CD4-positive, alpha-beta T cell treated with Interleukin-10 for 1 hour (primary cell): ENCODE data around the gene CAPS.
"Not testable (repeated sequence)": the region's sequence is repeated elsewhere in the genome, so short reads cannot be mapped to it uniquely, and the experiment has no call there.

Experiments used
- DNase-seq: peaks from one replicate; pipeline ENCODE4 v3.0.0-alpha.2; 2020

The CAPS gene

DNA sequence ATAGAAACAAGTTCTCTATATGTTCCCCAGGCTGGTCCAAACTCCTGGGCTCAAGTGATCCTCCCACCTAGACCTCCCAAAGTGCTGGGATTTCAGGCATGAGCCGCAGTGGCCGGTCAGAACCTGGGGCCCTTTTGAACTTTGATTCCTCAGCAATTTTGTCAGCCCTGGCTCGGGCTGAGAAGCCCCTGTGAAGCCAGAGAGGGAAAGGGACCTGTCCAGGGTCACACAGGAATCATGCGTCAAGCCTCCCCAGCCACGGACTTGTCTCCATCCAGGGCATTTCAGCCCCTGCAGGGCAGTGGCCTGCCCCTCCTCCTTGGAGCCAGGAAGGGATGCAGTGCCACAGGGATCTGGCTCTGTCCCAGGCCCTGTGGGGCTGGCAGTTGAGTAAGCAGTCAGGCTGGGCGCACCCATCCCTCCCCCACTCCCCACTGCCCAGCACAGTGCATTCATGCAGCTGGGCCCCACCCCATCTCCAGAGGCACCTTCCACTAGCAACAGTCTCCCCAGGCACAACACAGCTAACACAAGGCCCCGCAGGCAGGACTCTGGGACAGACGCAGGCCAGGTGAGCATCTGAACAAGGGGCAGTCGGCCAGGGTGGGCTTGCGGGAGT lies at the start of gene CAPS:
Gene CAPS (plus strand): TSS at position 516 of the 619 bp plus-strand sequence. CDS start 153 bp downstream, outside the sequence.
- DNase-seq: no peak

DNA sequence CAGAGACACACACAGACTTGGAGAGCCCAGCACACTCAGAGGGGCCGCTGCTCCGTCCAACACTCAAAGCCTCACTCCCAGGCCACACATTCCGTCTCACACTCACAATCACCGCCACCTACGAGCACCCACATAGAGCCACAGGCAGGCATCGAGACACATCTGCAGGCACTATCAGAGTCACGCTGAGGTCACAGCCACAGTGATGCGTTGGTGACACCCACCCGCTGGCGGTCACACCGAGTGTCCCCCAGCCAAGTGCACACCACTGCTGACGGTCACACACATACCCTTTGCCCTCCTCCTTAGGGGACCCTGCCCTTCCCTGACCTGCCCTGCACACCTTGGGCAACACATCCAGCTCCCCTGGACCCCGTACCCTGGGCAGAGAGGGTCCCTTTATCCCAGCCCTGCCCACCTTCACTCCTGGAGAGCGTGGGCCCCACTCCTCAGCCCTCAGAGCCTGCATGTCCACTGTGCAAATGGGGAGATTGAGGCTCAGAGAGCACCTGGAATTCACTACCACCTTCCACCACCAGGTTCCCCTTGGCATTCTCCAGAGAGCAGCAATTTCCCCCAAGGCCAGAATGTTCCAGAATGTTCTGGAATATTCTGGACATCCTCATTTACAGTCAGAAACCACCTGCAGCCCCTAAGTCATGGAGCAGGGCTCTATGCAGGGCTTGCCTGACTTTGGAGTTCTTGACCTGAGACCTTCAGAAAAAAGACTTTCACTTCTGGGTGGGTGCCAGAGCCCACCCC lies 49.1 kb upstream of the CAPS start:
- DNase-seq: no peak

DNA sequence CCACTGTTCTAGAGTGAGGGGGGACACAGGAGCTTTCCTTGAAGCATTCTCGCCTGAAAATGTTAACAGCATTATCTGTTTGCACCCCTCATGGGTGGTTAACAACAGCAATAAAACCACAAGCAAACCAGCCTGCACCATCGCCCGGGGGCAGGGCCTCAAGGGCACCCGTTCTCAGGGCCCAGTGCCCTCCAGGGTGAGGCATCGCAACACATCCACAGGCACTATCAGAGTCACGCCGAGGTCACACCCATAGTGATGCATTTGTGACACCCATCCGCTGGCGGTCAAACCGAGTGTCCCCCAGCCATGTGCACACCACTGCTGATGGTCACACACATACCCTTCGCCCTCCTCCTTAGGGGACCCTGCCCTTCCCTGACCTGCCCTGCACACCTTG lies 48.3 kb upstream of the CAPS start:
- no peak for DNase-seq

DNA sequence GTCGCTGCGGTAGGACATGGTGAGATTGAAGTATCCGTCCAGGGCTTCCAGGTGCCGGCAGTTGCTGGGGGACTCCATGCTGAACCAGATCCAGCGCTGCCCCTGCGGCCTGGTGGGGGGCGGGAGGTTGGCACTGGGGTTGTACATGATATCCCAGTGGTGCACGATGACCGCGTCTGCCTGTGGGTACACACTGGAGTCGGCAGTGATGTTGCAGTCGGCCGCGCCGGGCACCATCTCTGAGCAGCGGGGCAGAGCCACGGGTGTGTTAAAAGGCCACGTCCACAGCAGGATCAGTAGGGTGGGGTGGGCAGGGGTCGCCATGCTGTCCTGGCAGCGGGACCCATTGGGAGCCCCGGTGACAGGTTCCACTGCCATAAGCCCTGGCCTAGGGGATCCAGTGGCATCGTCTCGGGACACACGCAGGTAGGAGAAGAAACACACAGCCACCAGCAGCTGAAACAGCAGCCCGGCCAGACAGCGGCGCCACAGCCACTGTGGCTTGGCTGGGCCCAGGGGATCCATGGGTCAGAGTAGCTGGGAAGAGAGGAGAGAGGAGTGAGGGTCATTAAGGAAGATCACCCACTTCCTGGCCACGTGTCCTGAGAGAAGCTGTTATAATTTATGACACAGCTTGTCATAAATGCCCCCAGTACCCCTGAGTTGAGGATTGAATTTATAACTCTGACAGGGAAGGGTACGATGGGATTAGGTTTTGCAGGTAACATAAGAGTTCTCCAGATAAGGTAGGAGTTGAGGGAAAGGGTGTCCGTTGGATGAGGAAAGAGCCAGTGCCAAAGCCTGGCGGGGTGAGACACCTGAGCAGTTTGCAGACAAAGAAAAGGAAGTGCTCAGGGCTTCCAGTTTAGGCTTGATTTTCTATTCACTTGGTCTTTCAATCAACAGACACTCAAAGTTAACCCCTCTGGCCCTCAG lies 46.6 kb upstream of the CAPS start:
- no peak for DNase-seq

DNA sequence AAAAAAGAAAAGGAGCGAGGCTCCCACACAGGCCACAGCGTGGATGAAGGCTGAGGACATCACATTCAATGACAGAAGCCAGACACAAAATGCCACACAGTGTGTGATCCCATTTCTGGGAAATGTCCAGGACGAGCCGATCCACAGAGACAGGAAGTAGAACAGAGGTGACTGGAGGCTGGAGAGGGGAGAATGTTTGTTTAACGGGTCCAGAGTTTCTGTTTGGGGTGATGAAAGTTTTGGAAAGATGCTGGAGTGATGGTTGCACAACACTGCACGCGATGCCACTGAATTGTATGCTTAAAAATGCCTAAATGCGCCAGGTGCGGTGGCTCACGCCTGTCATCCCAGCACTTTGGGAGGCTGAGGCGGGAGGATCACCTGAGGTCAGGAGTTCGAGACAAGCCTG lies 43.1 kb upstream of the CAPS start:
- no peak for DNase-seq

DNA sequence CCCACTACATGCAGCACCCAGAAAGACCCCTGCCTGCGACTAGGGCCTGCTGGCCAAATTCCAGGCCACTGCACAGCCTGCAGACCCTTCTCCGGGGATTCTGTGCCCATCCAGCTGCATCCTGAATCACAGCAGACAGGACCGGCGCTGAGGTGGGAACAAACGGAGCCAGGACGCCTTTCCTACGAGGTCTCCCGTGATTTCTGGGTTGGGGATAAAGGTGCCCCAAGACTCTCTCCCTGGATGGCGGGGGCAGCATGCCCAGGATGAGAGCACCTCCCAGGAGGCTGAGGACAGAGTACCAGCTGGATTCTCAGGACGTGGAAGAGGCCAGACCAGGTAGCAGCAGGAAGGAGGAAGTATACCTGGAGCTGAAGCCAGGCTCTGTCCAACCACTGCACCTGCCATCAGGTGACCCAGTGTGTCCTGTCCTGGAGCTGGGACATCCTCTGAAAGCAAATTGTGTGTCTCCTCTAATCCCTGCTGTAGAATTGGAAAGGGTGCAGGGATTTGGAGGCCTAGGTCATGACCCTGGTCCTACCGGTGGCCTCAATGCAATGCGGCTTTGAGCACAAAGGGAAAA lies 40.3 kb upstream of the CAPS start:
- no peak for DNase-seq

DNA sequence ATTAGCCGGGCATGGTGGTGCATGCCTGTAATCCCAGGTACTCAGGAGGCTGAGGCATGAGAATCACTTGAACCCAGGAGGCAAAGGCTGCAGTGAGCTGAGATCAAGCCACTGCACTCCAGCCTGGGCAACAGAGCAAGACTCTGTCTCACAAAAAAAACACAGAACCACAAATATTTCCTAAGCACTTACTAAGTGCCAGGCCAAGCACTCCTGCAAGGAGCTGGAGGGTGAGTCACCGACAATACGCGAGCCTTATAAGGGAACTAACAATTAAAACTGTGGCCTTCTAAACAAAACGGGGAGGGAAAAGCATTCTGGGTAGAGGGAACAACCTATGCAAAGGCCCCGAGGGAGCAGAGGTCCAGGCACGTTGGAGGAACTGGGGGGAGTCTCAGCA lies 39.6 kb upstream of the CAPS start:
- not testable (repeated sequence) for DNase-seq

DNA sequence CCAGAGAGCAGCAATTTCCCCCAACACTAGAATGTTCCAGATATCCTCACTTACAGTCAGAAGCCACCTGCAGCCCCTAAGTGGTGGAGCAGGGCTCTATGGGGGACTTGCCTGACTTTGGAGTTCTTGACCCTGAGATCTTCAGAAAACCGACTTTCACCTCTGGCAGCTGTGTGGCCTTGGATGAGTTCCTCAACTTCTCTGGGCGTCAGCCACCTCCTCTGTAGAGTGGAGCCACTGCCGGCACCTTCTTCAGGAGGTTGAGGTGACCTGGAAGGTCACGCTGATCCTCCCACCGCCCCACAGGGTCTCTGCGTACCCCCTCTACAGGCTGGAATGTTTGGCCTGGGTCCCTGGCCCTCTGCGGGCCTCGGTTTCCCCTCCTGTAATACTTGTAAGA lies 36.6 kb upstream of the CAPS start:
- no peak for DNase-seq

DNA sequence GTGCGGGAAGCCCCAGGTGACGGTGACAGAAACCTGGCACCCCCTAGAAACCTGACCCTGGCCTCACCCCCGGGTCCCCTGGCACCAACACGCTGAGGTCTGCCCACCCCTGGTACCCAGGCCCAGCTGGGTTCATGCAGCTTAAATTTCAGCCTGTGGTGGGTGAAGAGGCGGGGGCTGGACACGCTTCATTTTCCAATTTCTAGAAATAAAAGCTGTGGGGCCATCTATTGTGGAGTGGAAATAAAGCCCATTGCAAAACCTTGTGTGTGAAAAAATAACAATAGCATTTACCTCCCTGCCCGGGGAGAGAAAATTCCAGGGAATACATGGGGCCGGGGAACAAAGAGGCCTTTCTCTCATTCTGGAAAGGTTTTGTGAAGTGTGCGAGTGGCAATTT lies 36.2 kb upstream of the CAPS start:
- DNase-seq: no peak

DNA sequence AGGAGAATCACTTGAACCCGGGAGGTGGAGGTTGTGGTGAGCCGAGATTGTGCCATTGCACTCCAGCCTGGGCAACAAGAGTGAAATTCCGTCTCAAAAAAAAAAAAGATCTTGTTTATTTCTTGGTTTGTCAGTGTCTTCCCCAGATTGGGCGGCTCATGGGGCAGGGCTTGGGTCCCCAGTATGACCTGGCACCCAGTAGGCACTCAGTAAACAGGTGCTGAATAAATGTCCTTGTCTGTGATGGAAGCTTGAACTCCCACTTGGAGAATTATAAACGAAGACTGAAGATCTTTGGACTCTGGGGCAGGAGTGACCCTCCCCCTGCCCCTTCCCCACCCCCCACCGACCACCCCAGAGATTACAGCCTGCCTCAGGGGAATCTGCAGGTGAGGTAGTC lies 33.9 kb upstream of the CAPS start:
- no peak for DNase-seq

DNA sequence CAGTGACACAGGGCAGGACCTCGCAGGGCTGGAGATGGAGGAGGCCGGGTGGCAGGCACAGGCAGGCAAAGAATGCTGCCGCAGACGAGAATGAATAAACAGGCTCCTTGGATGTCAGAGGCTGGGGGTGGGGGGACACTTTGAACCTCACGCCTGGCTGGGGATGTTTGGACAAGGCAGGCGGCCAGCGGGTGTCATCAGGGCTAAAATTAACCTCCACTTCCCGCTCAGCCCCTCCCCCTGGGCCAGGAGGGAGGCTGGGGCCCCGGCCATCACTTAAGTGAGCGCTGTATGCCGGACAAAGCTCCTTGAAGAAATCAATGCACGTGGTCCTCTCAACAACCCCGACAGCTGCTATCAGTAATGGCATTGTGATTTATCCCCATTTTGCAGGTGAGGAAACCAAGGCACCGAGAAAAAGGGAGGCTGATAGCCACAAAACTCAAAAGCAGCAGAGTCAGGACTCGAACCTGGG lies 33.4 kb upstream of the CAPS start:
- no peak for DNase-seq

DNA sequence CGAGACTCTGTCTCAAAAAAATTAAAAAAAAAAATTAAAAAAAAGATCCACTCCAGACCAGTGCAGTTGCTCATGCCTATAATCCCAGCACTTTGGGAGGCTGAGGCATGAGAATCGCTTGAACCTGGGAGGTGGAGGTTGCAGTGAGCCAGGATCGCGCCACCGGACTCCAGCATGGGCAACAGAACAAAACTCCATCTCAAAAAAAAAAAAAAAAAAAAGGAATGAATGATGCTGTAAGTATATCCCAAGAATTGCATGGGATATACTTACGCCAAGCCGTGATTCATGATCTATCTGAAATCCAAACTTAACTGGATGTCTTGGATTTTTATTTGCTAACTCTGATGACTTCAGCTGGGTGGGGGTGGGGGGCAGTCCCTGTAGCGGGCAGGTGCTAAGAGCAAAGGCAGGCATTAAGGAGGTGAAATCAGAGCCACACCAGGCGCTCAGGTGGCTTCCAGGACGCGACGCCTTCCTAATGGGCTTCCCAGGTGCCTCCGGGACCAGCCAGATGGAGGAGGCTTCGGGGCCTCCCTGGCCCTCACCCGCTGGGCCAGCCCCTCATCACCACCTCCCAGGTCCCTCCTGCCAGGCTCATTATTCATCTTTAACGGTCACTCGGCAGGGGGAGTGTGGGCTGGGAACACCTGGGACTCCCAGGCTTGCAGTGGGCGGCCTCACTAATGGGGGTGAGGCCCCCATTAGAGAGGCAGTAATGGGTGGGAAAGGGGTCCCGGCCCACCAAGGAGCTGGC lies 32.3 kb upstream of the CAPS start:
- DNase-seq: no peak

DNA sequence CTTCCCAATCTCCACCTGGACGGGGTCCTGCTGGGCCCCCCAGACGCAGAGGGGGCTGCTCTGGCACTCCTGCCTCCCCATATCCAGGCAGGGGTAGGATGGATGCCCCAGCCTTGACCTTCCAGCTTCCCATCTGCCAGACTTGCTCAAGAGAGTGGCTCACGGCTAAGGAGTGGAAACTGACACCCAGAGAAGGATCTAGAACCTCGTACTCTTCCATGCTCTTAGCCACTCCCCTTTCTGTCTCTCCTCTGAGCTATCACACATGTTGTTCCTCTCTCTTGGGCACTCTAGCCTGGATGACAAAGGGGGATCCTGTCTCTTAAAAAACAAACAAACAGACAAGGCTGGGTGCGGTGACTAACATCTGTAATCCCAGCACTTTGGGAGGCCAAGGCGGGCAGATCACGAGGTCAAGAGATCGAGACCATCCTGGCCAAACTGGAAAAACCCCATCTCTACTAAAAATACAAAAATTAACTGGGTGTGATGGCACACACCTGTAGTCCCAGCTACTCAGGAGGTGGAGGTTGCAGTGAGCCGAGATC lies 31.6 kb upstream of the CAPS start:
- DNase-seq: no peak

DNA sequence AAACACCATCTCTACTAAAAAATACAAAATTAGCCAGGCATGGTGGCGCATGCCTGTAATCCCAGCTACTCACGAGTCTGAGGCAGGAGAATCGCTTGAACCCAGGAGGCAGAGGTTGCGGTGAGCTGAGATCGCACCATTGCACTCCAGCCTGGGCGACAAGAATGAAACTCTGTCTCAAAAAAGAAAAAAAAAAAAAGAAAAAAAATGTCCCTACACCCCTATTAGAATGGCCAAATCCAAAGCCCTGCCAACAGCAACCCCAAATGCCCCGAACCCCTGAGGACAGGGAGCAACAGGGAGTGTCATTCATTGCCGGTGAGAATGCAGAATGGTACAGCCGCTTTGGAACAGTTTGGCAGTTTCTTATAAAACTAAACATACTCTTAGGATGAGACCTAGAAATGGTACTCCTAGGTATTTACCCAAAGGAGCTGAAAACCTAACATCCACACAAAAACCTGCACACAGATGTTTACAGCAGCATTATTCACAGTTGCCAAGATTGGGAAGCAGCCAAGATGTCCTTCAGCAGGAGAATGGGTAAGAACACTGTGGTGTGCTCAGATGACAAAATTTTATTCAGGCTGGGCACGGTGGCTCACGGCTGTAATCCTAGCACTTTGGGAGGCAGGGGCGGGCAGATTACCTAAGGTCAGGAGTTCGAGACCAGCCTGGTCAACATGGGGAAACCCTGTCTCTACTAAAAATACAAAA lies 30.7 kb upstream of the CAPS start:
- DNase-seq: not testable (repeated sequence)

DNA sequence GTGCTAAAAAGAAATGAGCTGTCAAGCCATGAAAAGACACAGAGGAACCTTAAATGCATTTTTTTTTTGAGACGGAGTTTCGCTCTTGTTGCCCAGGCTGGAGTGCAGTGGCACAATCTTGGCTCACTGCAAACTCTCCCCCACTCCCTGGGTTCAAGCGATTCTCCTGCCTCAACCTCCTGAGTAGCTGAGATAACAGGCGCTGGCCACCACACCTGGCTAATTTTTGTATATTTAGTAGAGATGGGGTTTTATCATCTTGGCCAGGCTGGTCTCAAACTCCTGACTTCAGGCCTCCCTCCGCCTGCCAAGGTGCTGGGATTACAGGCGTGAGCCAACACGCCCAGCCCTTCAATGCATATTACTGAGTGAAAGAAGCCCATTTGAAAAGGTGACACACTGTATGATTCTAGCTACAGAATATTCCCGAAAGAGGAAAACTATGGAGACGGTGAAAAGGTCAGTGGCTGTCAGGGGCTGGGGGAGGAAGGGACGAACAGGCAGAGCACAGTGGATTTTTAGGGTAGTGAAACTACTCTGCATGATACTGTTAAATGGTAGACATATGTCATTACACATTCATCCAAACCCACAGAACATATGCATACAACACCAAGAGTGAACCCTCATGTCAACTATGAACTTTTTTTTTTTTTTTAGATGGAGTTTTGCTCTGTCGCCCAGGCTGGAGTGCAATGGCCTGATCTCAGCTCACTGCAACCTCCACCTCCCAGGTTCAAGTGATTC lies 29.8 kb upstream of the CAPS start:
- DNase-seq: not testable (repeated sequence)

DNA sequence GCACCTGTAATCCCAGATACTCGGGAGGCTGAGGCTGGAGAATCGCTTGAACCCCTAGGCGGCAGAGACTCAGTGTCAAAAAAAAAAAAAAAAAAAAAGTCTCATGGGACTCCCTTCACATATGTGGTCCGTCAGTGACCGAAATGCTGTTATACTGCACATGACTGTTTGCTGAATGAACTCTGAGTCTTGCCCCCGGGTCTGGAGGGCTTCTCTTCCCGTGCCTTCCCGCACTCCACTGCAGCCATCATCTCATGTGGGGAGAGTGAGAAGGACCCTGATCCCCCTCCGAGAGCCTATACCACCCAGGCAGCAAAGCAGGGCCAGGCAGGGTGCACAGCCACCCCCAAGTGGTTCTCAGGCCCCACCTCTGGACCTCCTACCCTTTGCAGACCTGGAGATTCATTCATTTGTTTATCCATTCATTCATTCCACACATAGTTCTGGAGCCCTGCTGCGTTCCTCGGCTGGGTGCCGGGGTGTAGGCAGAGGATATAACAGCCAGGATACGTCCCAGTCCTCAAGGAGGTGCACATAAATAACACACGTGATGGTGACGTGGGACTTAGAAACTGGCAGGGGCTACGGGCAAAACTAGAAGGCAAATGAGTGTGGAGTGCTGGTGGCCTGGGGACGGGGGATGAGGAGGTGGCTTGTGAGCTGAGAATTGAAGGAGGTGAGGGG lies 24.6 kb upstream of the CAPS start:
- DNase-seq: no peak

DNA sequence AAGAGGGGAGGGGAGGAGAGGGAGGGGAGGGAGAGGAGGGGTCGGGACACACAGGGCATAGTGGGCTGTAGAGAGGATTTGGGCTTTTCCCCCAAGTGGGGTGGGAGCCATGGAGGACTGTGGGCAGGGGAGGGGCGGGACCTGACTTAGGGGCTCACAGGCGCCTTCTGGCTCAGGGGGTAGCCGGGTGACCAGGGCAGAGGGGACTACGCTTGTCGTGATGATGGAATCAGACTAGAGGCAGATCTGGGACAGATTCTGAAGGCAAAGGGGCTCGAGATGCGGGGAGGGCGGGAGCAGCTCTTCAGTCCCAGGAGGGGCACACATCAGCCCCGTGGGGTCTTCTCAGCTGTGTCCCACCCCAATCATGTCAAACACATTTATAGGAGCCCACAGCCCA lies 24.0 kb upstream of the CAPS start:
- no peak for DNase-seq

DNA sequence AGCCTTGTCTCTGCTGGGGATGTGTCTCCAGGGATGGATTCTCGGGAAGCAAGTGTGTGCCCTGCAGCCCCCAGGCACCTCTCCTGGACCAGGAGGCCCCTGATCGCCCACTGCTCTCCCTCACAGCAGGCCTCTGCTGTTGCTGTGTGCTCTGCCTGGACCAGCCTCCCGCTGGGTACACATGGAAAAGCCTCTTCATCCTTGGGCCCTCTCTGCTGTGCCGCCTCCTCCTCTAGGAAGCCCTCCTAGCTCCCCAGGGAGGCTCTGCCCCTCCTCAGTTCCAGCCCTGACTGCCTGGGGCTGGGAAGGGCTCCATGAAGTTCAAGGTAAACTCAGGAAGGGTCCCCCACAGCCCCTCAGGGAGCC lies 22.5 kb upstream of the CAPS start:
- DNase-seq: no peak

DNA sequence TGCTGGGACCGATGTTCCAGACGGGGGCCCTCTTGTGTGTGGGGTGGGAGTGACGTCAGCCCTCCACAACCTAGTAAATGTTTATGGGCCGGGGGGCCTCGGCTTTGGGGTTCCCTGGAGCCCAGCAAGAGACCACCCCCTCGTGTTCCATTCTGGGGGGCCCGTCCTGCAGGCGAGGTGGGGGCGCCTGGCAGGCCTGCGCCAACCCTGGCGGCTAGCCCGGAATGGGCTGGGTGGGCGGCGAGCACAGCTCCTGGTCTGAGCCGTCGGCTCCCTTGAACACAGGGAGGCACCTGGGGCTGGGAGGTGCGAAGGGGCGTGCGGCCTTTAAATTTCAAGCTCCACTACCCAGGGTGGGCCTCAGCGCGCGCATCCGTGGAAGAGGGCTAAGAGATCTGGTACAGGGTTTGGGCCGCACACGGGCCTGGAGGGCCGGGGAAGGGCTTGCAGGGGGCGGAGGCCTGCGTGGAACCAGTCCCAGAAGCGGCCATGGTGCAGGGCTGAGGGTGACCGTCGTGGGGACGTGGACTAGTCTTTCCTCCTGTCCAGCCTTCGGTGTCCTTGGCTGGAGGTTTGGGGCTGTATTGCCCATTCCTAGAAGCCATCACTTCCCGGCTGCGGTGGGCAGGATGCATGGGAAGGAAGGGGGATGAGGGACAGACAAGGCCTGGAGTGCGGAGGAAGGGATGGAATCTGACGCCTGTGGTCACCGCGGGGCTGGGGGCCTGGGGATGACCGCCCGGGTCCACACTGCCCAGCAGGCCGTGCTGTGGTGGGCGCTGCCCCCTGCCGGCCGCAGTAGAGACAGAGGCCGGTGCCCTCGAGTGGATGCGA lies 21.9 kb upstream of the CAPS start:
- DNase-seq: no peak
